ENCODE results near the gene CLEC10A.

GRCh38 chr17:7084088-7084487 is 4.0 kb upstream of the CLEC10A start:
- TF ChIP-seq CTCF (conservative IDR thresholded peaks at IDR 0.05; ENCODE audit: low read length) (no peak), EZH2phosphoT487 (IDR thresholded peaks at IDR 0.05; ENCODE audit: borderline replicate concordance, low read depth, low read length) (no peak)

Measured in OCI-LY7 (cell line).